ENCODE measurements around the gene FBXW10.
"Not testable (repeated sequence)": the region's sequence is repeated elsewhere in the genome, so short reads cannot be mapped to it uniquely, and the experiment has no call there.

The FBXW10 gene, protein sequence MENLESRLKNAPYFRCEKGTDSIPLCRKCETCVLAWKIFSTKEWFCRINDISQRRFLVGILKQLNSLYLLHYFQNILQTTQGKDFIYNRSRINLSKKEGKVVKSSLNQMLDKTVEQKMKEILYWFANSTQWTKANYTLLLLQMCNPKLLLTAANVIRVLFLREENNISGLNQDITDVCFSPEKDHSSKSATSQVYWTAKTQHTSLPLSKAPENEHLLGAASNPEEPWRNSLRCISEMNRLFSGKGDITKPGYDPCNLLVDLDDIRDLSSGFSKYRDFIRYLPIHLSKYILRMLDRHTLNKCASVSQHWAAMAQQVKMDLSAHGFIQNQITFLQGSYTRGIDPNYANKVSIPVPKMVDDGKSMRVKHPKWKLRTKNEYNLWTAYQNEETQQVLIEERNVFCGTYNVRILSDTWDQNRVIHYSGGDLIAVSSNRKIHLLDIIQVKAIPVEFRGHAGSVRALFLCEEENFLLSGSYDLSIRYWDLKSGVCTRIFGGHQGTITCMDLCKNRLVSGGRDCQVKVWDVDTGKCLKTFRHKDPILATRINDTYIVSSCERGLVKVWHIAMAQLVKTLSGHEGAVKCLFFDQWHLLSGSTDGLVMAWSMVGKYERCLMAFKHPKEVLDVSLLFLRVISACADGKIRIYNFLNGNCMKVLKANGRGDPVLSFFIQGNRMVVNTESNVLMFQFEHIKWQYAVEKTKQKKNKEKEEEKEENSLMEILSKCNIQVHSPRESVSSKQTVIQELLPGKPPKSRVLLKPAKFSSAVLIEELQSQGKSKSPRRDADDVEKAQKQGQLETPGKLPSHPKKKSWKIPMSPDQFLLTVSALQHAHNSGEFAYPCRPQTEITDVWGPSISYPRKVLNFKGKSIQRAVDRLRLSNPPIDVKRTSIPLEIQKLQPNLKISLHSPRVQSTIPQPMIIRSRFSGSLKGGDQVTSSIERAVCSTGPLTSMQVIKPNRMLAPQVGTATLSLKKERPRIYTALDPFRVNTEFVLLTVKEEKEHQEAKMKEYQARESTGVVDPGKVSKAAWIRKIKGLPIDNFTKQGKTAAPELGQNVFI

DNA sequence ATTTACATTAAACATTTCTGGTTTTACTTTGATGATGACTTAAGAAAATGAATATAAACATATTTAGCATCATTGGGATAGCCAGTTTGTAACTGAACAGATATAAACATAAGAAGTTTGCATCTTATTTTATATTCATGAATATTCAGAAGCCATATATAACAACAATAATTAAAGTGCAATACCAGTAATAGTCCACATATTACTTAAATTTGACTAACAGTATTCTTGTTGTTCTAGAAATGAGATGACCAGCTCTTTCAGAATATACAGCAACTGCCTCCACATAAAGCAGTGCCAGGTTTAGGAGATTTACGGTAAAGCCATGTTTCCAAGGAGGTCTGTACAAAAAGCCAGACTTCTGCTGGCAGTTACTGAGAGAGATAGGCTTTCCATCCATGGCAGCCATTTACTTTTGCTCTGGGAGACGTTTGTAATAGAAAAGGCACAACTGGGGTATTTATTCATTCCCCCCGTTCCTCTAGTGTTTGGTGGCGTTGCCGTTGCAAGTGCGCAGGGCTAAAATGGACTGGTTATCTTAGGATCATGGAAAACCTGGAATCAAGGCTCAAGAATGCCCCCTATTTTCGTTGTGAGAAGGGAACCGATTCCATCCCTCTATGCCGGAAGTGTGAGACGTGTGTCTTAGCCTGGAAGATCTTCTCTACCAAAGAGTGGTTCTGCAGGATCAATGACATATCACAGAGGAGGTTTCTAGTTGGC, at the start of gene FBXW10:
Gene FBXW10, plus strand, starts transcription at position 356 of the 723 bp plus-strand sequence. Its CDS starts 191 bp downstream, at position 547.
- H3K4me3 ChIP-seq (ENCODE audit: low read depth, low read length); DNase-seq (ENCODE audit: low read depth): not testable (repeated sequence)

DNA sequence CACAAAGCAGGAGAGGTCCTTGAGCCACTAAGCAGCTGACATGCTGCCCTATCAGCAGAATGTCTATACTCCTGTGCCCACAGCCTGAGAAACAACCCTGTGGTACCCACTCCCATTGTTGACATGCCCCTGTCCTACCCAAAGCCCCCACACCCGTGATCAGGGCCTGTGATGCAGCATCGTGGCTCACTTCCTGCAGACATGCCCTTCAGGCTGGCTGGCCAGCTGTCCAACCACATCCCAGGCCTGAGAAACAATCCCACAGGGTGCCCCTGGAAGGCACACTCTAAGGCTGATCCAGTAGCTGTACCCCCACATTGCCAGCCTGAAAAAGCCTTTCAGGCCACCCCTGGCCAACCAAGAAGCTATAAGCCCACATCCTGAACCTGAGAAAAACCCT, 48.7 kb upstream of the FBXW10 start:
- DNase-seq (ENCODE audit: low read depth); H3K4me3 ChIP-seq (ENCODE audit: low read depth, low read length): not testable (repeated sequence)

DNA sequence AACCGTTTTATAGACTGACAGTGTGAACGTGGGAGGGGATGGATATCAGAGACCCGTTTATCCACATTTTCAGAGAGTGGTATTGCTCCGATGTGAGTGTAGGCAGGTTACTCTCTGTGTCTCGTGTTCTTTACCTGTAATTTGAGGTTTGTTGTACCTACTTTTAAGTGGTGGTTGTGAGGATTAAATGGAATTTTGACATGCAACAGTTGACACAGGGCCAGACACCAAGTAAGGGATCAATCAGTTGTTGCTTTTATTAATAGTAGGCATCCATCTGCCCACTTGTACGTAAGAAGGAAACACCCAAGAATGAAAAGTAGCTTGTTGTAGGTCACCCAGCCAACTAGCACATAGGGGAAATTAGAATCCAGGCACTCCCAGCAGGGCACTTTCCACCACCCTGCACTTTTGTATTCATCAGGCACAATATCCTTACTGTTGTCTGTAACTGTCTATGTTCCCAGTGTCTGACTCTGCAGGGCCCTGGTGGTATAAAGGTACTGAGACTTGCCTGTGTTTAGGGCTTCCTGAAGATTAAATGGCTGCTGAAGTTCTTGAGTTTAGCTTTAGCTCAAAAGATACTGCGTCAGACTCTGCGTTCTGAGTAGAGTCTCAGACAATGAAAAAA, 45.3 kb upstream of the FBXW10 start:
- DNase-seq (ENCODE audit: low read depth) = not testable (repeated sequence)
- peak overlapping the region; percentile 66 for H3K4me3 ChIP-seq (ENCODE audit: low read depth, low read length)

DNA sequence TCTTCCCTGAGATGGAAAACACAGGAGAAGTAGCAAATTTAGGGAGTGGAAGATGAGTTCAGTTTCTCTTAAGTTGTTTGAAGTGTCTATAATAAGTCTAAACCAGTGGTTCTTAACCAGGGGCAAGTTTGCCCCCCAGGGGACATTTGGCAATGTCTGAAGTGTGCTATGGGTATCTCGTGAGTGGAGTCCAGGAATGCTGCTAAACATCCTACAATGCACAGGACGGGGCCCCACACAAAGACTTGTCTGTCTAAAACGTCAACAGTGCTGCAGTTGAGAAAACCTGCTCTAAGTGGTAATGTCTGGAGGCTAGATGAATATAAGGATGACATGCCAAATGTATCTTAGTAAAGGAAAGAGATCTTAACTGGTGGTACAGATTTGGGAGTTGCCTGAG, 37.9 kb upstream of the FBXW10 start:
- not testable (repeated sequence) for H3K4me3 ChIP-seq (ENCODE audit: low read depth, low read length); DNase-seq (ENCODE audit: low read depth)

DNA sequence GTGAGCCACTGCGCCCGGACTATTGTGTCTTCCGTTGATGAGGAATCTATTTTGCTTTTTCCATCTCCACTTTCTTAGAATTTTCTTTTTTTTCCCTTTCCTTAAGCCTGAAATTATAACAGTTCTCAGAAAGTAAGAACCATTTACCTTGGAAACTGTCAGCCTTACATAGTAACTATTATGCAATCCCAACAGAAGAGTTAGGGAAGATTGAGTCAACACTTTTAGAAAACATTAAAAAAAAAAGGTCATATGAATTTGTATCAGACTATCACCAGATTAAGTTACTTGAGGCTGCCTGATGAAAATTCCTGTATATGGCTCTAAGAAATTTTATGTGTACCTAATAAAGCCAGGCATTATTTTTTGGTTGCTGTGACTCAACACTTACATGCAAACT, 35.6 kb upstream of the FBXW10 start:
- H3K4me3 ChIP-seq (ENCODE audit: low read depth, low read length) = not testable (repeated sequence)
- DNase-seq (ENCODE audit: low read depth) = peak; percentile 32

DNA sequence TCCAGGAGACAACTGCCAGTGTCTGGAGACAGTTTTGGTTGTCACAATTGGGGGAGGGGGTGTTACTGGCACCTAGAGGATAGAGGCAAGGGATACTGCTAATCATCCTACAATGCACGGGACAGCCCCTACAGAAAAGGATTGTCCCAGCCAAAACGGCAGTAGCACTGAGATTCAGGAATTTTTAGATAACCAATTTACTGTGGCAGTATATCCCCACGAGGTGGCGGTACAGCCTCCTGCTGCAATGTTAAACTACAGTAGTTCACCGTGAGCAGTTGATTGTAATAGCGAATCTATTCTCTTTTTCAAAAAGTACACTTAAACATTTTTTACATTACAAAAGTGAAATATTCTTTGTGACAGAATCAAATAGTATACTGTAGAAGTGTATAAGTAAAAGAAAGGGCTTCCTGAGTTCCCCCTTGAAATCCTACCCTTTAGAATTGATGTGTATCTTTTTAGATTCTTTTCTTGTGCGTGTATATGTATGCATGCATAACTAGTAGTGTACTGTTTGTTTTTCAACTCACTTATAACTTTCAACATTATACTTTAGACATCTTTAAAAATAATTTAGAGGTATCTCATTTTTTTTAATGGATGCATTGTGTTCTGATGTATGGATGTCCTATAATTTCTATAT, 31.4 kb upstream of the FBXW10 start:
- DNase-seq (ENCODE audit: low read depth) = peak; percentile 74
- TF ChIP-seq, protein P1, sequence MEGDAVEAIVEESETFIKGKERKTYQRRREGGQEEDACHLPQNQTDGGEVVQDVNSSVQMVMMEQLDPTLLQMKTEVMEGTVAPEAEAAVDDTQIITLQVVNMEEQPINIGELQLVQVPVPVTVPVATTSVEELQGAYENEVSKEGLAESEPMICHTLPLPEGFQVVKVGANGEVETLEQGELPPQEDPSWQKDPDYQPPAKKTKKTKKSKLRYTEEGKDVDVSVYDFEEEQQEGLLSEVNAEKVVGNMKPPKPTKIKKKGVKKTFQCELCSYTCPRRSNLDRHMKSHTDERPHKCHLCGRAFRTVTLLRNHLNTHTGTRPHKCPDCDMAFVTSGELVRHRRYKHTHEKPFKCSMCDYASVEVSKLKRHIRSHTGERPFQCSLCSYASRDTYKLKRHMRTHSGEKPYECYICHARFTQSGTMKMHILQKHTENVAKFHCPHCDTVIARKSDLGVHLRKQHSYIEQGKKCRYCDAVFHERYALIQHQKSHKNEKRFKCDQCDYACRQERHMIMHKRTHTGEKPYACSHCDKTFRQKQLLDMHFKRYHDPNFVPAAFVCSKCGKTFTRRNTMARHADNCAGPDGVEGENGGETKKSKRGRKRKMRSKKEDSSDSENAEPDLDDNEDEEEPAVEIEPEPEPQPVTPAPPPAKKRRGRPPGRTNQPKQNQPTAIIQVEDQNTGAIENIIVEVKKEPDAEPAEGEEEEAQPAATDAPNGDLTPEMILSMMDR (conservative IDR thresholded peaks at IDR 0.05; ENCODE audit: low read depth, low read length) = peak; percentile 51
- H3K4me3 ChIP-seq (ENCODE audit: low read depth, low read length) = not testable (repeated sequence)

DNA sequence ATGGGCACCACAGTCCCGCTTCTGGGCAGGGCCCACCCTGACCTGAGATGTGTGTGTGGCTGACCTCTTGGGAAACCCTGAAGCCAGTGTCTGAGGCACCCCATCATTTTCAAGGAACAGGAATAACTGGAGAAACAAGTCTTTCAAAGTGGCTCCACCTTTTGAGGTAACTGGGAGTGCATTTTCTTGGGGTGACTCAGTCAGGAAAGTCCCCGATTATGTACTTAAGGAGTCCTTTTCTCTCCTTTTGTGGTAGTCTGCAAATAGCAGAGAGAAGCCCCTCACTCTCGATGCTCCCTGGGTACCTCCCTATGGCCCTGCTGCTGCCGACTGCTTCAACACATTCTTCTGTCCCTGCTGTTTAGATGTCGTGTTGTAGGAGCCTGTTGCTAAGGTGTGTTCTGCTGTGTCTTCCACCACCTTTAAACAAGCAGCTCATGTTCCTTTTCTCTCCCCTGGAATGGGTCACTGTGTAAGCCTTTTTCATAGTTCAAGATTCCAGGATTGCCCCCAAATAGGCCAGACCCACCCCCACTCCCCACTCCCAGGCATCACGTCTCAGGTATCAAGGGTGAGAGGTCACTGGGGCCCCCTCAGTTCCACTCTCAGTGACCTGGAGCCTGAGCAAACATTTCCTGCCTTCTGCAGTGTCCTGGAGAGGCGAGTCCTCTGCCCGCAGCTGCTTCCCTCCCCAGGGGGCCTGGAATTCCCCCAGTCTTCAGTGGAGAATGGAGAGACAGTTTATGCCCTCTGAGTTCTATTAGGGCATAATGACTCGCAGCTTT, 25.0 kb upstream of the FBXW10 start:
- DNase-seq (ENCODE audit: low read depth) = peak; percentile 69
- not testable (repeated sequence) for H3K4me3 ChIP-seq (ENCODE audit: low read depth, low read length)

DNA sequence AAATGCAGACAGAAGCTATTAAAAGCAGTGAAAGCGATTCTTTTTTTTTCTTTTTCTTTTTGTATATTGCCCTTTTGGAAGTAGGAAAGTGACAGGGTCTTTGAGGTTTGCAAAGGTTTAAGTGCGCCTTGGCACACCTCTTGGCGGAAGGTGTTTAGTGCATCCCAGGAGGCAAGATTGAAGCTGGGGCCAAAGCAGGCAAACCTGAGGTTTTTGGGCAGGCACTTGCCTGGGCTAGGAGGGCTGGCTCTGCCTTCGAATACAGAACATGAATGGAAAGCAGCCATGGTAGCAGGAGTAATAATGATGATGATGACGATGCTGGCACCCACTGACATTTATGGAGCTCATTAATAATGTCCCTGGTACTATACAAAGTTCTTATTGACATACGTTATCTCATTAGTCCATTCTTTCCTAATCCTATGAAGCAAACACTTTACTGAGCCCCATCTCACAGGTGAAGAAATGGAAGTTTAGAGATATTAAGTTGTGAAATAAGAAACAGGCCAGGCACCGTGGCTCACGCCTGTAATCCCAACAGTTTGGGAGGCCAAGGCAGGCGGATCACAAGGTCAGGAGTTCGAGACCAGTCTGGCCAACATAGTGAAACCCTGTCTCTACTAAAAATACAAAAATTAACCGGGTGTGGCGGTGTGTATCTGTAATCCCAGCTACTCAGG, 24.3 kb upstream of the FBXW10 start:
- not testable (repeated sequence) for H3K4me3 ChIP-seq (ENCODE audit: low read depth, low read length); DNase-seq (ENCODE audit: low read depth)

DNA sequence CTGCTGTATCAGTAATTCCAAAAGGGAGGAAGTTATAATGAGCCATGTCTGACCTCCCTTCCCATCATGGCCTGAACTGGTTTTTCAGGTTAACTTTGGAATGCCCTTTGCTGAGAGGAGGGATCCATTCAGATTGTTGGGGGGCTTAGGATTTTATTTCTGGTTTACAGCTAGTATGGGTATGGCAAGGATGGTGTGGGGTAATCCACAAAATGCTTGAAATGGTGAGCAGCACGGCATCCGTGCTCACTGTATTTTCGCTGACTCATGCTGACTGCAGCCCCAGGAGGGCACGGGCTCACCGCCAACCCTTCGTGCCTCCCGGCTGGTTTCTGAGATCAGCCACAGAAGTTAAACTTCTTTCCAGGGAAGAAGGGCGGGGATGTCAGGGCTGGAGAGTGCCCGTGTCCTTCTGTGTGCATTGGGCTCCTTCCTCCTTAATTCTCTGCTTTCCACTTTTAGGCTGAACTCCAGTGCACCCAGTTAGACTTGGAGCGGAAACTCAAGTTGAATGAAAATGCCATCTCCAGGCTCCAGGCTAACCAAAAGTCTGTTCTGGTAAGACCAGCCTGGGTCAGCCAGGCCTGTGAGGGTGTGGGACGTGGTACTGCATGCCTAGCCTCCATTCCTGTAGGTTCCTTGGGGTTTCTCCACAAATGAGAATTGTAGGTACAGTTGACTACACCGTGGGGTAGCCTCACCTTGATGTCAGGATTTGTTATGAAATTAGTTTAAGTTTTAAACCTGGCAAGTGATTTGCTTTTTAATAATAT, 21.9 kb upstream of the FBXW10 start:
- not testable (repeated sequence) for H3K4me3 ChIP-seq (ENCODE audit: low read depth, low read length); DNase-seq (ENCODE audit: low read depth)

DNA sequence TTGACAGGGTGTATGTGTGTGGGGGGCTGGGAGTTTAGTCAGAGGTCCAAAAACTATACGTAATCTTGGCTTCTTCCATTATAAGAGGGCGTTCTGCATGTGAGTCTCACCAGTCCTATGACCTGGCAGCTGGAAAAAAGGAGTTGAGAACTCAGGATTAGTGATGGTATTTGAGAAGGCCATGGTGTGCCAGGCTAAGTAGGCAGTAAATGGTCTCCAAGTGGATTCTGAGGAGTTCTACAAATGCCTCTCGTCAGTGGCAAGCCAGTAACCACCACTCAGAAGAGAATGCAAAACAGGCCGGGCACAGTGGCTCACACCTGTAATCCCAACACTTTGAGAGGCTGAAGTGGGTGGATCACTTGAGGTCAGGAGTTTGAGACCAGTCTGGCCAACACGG, 21.2 kb upstream of the FBXW10 start:
- not testable (repeated sequence) for H3K4me3 ChIP-seq (ENCODE audit: low read depth, low read length); DNase-seq (ENCODE audit: low read depth)

DNA sequence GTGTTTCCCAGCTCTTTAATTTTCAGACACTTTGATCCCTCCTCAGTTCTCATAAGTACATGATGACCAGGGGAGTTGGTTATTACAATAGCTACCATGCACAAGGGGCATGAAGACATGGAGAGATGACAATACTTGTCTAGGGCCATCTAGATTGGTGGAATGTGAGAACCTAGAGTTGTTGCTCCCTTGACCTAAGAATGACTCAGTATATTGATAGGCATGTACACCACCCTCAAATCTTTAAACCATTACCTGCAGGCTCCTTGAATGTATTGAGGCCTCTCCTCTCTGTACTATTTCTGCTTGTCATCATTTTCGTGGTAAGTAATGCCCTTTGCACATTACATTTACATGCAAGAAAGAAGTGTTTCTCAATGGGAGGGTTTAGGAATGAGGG, 20.3 kb upstream of the FBXW10 start:
- DNase-seq (ENCODE audit: low read depth); H3K4me3 ChIP-seq (ENCODE audit: low read depth, low read length): not testable (repeated sequence)

DNA sequence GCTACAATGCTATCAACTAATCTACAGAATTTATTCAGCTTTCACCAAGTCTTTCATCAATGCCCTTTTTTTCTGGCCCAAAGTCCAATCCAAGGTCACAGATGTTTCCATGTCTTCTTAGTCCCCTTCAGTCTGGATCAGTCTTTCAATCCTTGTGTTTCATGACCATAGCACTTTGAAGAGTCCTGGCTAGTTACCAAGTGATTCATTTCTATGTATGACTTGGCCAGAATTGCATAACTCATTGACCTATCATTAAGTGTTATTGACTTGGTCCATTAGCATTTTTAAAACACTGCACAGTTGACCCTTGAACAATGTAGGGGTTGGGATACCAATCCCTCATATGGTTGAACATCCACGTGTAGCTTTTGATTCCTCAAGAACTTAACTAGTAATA, 11.4 kb upstream of the FBXW10 start:
- peak; percentile 35 for DNase-seq (ENCODE audit: low read depth)
- H3K4me3 ChIP-seq (ENCODE audit: low read depth, low read length) = not testable (repeated sequence)

DNA sequence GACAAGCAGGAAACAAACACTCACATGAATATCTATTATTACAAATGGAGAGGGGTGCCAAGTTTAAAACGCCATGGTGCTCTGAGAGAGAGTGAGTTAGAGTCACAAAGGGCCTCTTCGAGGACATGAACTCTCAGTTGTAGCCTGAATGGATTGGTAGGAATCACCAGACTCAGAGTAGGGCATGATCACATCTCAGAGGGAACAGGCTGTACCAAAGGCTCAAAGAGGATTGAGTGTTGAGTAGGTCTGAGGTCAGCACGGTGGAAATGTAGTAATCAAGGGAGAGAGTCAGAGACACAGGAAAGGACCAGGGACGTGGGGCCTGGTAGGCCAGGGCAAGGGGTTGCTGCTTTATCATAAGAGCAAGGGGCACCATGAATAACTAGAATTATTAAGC, 10.5 kb upstream of the FBXW10 start:
- peak; percentile 83 for DNase-seq (ENCODE audit: low read depth)

DNA sequence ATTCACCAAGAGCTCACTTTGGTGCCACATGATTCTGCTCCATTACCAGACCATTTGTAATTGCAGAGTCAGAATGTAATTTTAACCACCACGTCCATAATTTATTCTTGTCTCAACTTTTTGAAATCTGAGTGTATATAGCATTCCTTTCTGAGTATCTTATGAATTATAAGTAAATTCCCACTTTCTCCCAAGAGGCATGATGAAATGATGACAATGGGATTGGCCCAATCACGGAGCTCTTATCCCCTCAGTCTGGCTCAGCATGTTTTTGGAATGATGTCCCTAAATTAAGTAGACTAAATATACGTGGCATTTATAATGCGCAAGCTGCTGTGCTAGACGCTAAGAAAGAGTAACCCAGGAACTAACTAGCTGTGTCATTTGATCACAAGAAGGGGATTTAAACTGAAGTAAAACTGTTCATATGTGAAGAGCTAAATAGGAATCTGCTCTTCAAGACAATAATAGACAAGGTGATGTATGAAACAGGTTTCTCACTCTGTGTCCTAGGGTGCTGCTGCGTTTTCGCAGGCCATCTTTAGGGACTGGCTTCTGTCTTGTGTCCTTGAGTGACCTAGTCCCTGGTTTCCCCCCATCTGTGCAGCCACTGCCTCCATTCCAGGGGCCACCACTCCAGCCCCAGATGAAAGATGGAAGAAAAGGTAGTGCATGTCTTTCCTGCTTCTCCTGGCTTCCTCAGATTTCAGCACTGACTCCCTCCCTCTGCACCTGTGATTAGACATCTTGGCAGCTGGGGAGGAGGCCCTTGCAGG, 4.0 kb upstream of the FBXW10 start:
- DNase-seq (ENCODE audit: low read depth); H3K4me3 ChIP-seq (ENCODE audit: low read depth, low read length): not testable (repeated sequence)

More for the DNA sequence above, 10.5 kb upstream of the FBXW10 start:
- not testable (repeated sequence) for H3K4me3 ChIP-seq (ENCODE audit: low read depth, low read length)
